Calu3 (cell line): ENCODE measurements around the gene AP5S1. TPM values are rescaled to one million over a fixed set of nuclear protein-coding genes. Genes with fewer than 3 reads are reported as not detected.
"Not testable (repeated sequence)": the region's sequence is repeated elsewhere in the genome, so short reads cannot be mapped to it uniquely, and the experiment has no call there.

Source experiments
- BruUV-seq: library from RNA; stranded (reverse); fragments of 400-500 nt; replicated peaks from 2 replicates; lab custom pipeline; 2021; lab: Mats Ljungman, UMichigan
- CTCF ChIA-PET: fragments of 300-600 bp; sonication (Branson Sonifier 250); formaldehyde crosslinking; loops from one replicate; lab custom pipeline; 2022; ENCODE audit warnings: antibody characterized with exemption; lab: Charles Lee
- DNase-seq: peaks from one replicate; pipeline ENCODE4 v3.0.0; 2022
- H3K27ac Mint-ChIP-seq: one replicate; pipeline ENCODE4 v1.8.0; 2022; ENCODE audit warnings: mixed read lengths; ENCODE audit not compliant: unreplicated experiment
- H3K27me3 Mint-ChIP-seq: one replicate; pipeline ENCODE4 v1.8.0; 2022; ENCODE audit warnings: mixed read lengths; ENCODE audit not compliant: unreplicated experiment
- H3K36me3 Mint-ChIP-seq: one replicate; pipeline ENCODE4 v1.8.0; 2022; ENCODE audit warnings: mild to moderate bottlenecking, moderate library complexity, mixed read lengths; ENCODE audit not compliant: insufficient read depth, unreplicated experiment
- H3K4me1 Mint-ChIP-seq: one replicate; pipeline ENCODE4 v1.8.0; 2022; ENCODE audit warnings: mild to moderate bottlenecking, low read depth, mixed read lengths; ENCODE audit not compliant: unreplicated experiment
- H3K4me3 Mint-ChIP-seq: one replicate; pipeline ENCODE4 v1.8.0; 2022; ENCODE audit warnings: mild to moderate bottlenecking, low read depth, moderate library complexity, mixed read lengths; ENCODE audit not compliant: unreplicated experiment
- H3K9me3 Mint-ChIP-seq: one replicate; pipeline ENCODE4 v1.8.0; 2022; ENCODE audit warnings: low read depth, mixed read lengths; ENCODE audit not compliant: unreplicated experiment
- CTCF ChIP-seq: fragments of 200-600 bp; IDR thresholded peaks from one replicate; pipeline ENCODE4 v1.8.0; 2022; ENCODE audit warnings: antibody characterized with exemption; ENCODE audit not compliant: unreplicated experiment
- intact Hi-C: fragments of 100-400 bp; cut with micrococcal nuclease; formaldehyde crosslinking; loops from one replicate; pipeline ENCODE4 v1.10.0; 2022; ENCODE audit not compliant: unreplicated experiment
- total RNA-seq: library from RNA; stranded (reverse); gene quantifications from 2 replicates; pipeline ENCODE4 v1.2.3, GENCODE V29; 2022

AP5S1 gene
- total RNA-seq, 1 experiment from 2014 or later: 9.5 TPM

DNA sequence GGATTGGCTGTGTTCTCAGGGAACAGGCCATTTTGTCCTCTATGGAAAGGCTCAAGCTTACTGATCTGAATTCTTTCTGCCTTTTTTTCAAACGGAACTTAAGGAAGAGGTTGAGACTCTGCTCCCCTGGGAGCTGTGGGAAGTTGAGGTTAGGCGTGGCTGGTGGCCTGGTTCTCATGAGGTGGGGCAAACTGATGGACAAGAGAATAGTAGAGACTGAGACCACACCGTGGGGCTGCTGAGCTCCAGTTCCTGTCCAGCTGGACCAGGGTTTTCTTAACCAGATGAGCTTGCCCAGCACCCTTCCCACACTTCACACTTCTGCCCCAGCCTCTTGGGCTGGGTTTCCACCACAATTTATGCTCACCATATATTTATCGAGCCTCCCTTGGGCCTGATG, 6.1 kb downstream of the AP5S1 start:
- intact Hi-C loops: no loop called here
- CTCF ChIA-PET: no interaction called here
- no peaks in the 10 kb centered on the region for H3K9me3 Mint-ChIP-seq
- H3K4me1 Mint-ChIP-seq: peaks cover 7% of the 10 kb centered on the region
- no peak overlapping the region for H3K4me3 Mint-ChIP-seq
- no peaks in the 10 kb centered on the region for H3K27me3 Mint-ChIP-seq
- peaks cover 8% of the 10 kb centered on the region for H3K36me3 Mint-ChIP-seq
- no TSS peak for BruUV-seq
- no peak for TF ChIP-seq CTCF
- DNase-seq: no peak
- no peak overlapping the region for H3K27ac Mint-ChIP-seq

DNA sequence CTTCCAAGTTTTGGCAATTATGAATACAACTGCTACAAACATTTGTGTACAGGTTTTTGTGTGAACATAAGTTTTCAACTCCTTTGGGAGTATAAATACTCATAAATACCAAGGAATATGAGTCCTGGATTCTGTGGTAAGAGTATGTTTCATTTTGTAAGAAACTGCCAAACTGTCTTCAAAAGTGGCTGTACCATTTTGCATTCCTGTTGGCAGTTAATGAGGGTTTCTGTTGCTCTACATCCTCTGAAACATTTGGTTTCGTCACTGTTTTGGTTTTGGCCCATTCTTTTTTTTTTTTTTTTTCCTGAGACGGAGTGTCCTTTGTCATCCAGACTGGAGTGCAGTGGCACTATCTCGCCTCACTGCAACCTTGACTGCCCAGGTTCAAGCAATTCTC, 8.5 kb downstream of the AP5S1 start:
- BruUV-seq: no TSS peak
- Mint-ChIP-seq H3K4me1 (no peaks in the 10 kb centered on the region), H3K4me3 (no peak overlapping the region), H3K36me3 (peaks cover 7% of the 10 kb centered on the region), H3K27ac (no peak overlapping the region), H3K9me3 (no peaks in the 10 kb centered on the region), H3K27me3 (no peaks in the 10 kb centered on the region)
- DNase-seq: no peak
- intact Hi-C loops: no loop called here
- no peak for TF ChIP-seq CTCF
- CTCF ChIA-PET: no interaction called here

- H3K4me1 Mint-ChIP-seq, CTCF ChIA-PET, H3K27ac Mint-ChIP-seq, H3K4me3 Mint-ChIP-seq, H3K36me3 Mint-ChIP-seq, H3K9me3 Mint-ChIP-seq, H3K27me3 Mint-ChIP-seq, BruUV-seq, intact Hi-C loops, DNase-seq: not testable (repeated sequence)
These were observed 9.5 kb downstream of the AP5S1 start for GRCh38 chr20:3829891-3830290.

DNA sequence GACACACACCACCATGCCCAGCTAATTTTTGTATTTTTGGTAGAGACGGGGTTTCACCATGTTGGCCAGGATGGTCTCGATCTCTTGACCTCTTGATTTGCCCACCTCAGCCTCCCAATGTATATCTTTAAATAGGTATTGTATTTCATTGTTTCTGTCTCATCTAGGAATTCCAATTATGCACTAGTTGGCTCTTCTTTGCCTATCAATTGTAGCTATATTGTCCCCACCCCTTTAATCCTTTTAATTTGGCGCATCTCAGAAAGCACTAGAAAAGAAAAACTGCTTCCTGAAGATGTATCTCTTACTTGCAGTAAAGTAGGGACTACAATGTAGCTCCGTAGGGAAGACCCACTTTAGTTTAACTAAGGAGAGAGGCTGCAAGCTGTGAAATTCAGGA, 15.8 kb downstream of the AP5S1 start:
- BruUV-seq: no TSS peak

More for the DNA sequence above, 15.8 kb downstream of the AP5S1 start:
- H3K36me3 Mint-ChIP-seq: no peaks in the 10 kb centered on the region
- H3K27ac Mint-ChIP-seq: no peak overlapping the region
- H3K4me3 Mint-ChIP-seq: no peak overlapping the region
- no peak for DNase-seq
- no peaks in the 10 kb centered on the region for H3K27me3 Mint-ChIP-seq
- intact Hi-C loops: no loop called here
- no peak for TF ChIP-seq CTCF
- CTCF ChIA-PET: no interaction called here
- no peaks in the 10 kb centered on the region for H3K9me3 Mint-ChIP-seq
- H3K4me1 Mint-ChIP-seq: no peaks in the 10 kb centered on the region
